Neuron (in vitro differentiated cells): ENCODE measurements around the gene KIZ.

Experiments used
- H2AFZ ChIP-seq: one replicate; pipeline ENCODE4 v1.6.1; 2013; ENCODE audit warnings: low read depth, mild to moderate bottlenecking, inconsistent platforms, low read length, moderate library complexity
- H3K27me3 ChIP-seq: one replicate; pipeline ENCODE4 v1.6.1; 2013; ENCODE audit warnings: low read length; ENCODE audit not compliant: insufficient read depth
- H3K36me3 ChIP-seq: one replicate; pipeline ENCODE4 v1.6.1; 2013; ENCODE audit warnings: low read length; ENCODE audit not compliant: insufficient read depth
- H3K4me1 ChIP-seq: one replicate; pipeline ENCODE4 v1.6.1; 2013; ENCODE audit warnings: low read length; ENCODE audit not compliant: insufficient read depth
- H3K4me3 ChIP-seq: 2 replicates; pipeline ENCODE4 v1.5.1; 2013; ENCODE audit warnings: mild to moderate bottlenecking, low read length, moderate library complexity
- H3K9me3 ChIP-seq: one replicate; pipeline ENCODE4 v1.6.1; 2013; ENCODE audit warnings: low read length

The KIZ gene, protein sequence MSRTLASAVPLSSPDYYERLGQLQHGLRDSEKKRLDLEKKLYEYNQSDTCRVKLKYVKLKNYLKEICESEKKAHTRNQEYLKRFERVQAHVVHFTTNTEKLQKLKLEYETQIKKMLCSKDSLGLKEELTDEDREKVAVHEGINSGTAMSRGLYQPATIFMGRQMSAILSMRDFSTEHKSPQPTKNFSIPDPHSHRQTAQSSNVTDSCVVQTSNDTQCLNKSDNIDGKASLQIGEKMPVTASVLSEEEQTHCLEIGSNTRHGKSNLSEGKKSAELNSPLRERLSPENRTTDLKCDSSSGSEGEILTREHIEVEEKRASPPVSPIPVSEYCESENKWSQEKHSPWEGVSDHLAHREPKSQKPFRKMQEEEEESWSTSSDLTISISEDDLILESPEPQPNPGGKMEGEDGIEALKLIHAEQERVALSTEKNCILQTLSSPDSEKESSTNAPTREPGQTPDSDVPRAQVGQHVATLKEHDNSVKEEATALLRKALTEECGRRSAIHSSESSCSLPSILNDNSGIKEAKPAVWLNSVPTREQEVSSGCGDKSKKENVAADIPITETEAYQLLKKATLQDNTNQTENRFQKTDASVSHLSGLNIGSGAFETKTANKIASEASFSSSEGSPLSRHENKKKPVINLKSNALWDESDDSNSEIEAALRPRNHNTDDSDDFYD

DNA sequence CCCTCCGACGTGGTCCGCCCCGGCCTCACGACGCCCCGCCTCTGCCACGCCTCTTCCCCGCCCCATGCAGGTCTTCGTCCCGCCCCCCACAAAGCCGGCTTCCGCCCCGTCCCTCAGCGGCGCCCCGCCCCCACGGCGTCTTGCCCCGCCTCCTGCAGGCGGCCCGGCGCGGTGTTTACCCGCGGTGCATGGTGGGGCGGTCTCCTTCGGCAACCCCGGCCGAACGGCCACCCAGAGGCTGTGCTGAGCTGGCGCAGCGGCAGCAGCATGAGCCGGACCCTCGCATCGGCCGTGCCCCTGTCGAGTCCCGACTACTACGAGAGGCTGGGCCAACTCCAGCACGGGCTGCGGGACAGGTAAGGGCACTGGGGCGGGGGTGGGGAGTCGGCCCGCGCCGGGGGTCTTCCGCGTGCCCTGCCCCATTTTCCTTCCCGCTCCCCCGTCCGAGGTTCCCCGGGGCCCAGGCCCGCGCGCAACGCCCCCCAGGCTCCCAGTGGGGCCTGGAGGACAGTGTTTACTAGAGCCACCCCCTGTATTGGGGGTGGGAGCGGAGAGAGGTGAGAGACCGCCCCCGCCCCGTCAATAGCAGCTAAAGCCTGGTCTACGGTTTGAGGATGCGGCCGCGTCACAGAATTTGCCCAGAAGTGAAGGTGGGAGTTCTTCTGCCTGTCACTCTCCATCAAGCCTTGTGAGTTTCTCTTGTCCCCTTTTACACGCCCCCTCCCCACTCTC, at the start of gene KIZ:
Gene KIZ, plus strand, starts transcription at position 234 of the 732 bp plus-strand sequence. Its CDS starts 34 bp downstream, at position 268.
- peaks cover 14% of the 10 kb centered on the region for H3K4me1 ChIP-seq
- H3K36me3 ChIP-seq = peaks cover 1% of the 10 kb centered on the region
- H2AFZ ChIP-seq = peak within 1 kb of the TSS; percentile 94
- peaks cover under 1% of the 10 kb centered on the region for H3K9me3 ChIP-seq
- peaks cover under 1% of the 10 kb centered on the region for H3K27me3 ChIP-seq
- peak within 1 kb of the TSS; percentile 76 for H3K4me3 ChIP-seq

DNA sequence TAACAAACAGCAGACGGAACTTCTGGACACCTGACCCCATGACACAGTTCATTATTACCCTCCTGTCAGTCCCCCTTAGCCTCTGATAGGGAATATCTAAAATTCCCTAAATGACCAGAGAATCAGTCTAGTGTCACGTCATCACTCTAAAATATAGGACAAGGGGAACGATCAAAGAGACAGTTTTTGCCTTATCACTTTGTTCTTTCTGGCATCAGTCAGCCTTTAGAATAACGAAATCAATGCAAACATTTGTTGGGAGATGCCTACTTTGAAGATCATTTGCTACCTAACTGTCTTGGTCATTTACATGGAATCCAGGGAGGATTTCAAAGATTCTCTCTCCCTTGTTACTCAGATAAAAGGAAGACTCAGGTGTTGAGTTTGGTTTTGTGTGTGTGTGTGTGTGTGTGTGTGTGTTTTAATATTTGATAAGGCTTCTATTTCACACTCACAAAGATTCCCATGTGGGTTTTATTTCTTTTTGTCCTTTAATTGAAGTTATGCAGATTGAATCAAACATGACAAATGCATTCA, 48.0 kb upstream of the KIZ start:
- Histone ChIP-seq H2AFZ (no peak overlapping the region), H3K9me3 (no peaks in the 10 kb centered on the region), H3K4me3 (no peak overlapping the region)

DNA sequence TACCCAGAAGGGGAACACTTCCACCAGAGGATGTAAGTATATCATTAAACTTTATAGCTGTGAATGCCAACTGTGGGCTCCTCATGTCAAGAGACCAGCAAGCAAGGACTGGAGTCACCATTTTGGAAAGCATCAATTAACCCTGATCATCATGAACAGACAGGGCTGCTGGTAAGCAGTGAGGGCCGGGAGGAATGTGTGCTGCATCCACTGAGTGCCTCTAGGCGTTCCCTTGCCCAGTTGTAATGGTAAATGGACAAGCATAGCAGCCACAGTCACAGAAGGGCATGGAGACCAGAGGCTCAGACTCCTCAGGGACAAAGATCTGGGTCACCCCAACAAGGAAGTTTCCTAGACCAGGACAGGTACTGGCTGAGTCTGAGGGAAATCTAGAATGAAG, 43.3 kb upstream of the KIZ start:
- Histone ChIP-seq H3K27me3 (peaks cover 13% of the 10 kb centered on the region), H3K36me3 (no peaks in the 10 kb centered on the region), H3K4me3 (no peak overlapping the region), H3K9me3 (no peaks in the 10 kb centered on the region), H3K4me1 (no peaks in the 10 kb centered on the region), H2AFZ (no peak overlapping the region)

More for the DNA sequence above, 48.0 kb upstream of the KIZ start:
- no peaks in the 10 kb centered on the region for H3K36me3 ChIP-seq
- H3K4me1 ChIP-seq = no peaks in the 10 kb centered on the region
- H3K27me3 ChIP-seq = peaks cover 17% of the 10 kb centered on the region

DNA sequence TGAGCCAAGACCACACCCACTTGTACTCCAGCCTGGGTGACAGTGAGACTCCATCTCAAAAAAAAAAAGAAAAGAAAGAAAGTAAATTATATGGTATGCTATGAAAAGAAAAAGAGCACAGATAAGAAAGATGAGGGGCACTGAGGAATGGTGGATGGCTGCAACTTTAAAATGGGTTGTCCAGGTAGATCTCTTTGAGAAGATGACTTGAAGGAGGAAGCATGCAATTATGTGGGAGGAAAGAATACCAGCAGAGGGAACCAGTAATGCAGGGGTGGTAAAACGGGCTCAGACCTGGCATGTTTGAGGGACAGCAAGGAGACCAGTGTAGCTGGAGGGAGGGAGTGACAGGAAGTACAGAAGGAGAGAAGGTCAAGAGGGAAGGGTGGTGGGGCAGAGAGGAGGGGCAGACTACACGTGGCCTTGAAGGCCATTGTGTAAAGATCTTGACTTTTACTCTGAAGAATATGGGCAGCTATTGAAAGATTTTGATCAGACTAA, 42.0 kb upstream of the KIZ start:
- no peak overlapping the region for H2AFZ ChIP-seq
- peaks cover 16% of the 10 kb centered on the region for H3K27me3 ChIP-seq
- H3K9me3 ChIP-seq = no peaks in the 10 kb centered on the region
- H3K36me3 ChIP-seq = no peaks in the 10 kb centered on the region
- no peaks in the 10 kb centered on the region for H3K4me1 ChIP-seq
- H3K4me3 ChIP-seq = no peak overlapping the region

DNA sequence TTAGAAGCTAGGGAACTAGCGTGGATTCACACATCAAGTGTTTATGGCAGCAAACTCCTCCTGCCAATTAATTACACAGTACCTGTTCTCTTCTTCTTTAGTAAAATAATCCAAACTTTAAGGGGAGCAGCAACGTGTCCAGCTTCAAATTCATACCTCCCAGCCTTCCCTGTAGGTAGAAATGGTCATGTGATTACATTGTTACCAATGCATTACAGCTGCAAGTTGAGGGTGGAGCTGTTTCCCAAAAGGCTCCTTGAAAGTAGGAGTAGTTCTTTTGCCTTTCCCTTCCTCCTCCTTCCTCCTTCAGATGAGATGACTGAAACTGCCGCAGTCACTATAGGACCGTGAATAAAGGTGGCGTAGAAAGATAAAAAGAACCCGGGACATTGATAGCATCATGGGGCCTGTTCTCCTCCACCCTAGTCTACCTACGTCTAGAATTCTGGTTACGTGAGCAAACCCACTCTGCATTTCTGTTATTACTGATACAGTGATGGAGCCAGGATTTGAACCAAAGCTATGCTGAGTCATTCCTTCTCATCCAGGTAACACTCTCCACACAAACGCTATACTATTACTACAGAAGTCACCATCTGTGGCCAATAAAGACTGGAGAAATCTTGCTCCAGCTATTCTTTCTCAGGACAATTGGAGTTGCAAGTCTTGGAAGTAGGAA, 37.9 kb upstream of the KIZ start:
- H3K4me1 ChIP-seq = peaks cover 12% of the 10 kb centered on the region
- H2AFZ ChIP-seq = no peak overlapping the region
- H3K9me3 ChIP-seq = no peaks in the 10 kb centered on the region
- H3K4me3 ChIP-seq = no peak overlapping the region
- peaks cover 47% of the 10 kb centered on the region for H3K27me3 ChIP-seq
- no peaks in the 10 kb centered on the region for H3K36me3 ChIP-seq

DNA sequence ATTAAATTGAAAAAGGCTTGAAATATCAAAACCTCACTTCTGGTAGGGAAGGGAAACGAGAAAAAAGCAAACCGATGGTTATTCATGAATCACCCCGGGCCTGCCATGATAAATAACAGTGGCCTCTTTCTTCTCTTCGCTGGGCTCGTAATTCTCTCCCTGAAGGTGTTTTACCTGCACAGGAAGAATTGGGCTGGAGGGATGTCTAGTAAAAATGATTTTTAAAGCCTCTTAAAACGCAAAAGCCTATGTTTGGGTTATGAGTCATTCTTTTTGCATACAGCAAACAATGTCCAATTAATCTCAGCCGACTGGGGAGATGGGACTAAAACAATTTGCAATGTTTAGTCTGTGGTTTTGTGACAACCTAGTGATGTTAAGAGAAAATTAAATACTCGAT, 36.5 kb upstream of the KIZ start:
- Histone ChIP-seq H2AFZ (no peak overlapping the region), H3K9me3 (no peaks in the 10 kb centered on the region), H3K27me3 (peaks cover 58% of the 10 kb centered on the region), H3K4me3 (no peak overlapping the region), H3K4me1 (peaks cover 12% of the 10 kb centered on the region), H3K36me3 (no peaks in the 10 kb centered on the region)

DNA sequence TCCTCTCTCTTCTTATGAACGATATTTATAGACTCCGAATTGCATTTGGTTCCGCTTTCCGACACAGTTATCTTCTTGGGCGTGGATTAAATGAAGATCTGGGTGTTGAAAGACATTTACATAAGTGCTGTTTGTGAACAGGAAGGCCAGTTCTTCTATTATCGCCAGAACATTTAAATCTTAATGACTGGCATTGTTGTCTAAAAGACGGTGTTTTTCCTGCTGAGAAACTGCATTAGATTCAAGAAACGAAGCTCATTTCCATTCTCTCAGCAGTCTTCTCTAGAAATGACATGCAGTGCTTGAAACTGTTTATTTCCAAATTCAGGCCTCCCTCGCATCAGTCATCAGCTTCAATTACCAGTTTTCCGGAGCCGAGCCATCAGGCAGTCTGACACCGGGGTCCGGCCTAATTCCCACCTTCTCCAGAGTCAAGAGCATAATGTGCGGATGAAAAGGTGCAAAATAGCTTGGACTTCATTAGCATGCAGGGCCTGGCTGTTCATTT, 35.7 kb upstream of the KIZ start:
- Histone ChIP-seq H3K36me3 (no peaks in the 10 kb centered on the region), H2AFZ (no peak overlapping the region), H3K9me3 (no peaks in the 10 kb centered on the region), H3K4me3 (no peak overlapping the region), H3K4me1 (peaks cover 12% of the 10 kb centered on the region), H3K27me3 (peaks cover 62% of the 10 kb centered on the region)

DNA sequence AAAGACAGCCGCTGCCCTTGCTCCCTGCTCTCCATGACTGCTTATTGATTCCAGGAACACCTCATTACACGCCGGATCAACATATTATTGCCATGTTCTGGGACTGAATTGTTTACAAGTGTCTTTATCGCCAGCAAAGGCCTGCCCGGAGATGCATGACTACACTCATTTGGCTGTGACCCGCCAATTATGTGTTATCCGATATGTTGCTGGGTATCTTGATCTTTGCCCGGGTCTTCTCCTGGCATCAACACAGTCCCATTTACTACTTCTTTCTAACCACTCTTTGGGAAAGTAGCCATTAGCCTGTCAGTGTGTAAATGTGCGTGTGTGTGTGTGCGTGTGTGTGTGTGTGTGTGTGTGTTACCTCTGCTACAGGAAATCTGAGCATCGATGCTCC, 35.2 kb upstream of the KIZ start:
- H3K4me1 ChIP-seq = peaks cover 12% of the 10 kb centered on the region
- H3K36me3 ChIP-seq = no peaks in the 10 kb centered on the region
- no peaks in the 10 kb centered on the region for H3K9me3 ChIP-seq
- H3K27me3 ChIP-seq = peaks cover 68% of the 10 kb centered on the region
- H2AFZ ChIP-seq = no peak overlapping the region
- no peak overlapping the region for H3K4me3 ChIP-seq

DNA sequence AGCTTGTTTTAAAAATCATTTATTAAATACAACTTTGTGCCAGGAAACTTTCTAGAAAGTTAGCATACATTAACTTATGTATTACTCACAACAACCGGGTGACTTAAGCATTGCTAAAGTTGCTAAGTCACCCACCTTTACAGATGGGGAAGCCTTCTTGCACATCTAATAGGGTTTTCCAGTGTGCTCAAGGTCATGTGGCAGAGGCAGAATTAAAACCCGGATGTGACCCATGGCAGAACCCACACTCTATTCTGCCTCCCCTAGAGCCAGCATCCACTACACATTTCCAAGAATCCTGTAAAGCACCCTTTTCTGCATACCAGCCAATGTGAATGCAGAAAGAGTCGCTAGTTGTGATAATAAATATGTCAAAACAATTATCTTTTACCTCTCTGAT, 33.1 kb upstream of the KIZ start:
- Histone ChIP-seq H3K4me1 (peaks cover 12% of the 10 kb centered on the region), H3K9me3 (no peaks in the 10 kb centered on the region), H3K27me3 (peaks cover 86% of the 10 kb centered on the region), H3K4me3 (no peak overlapping the region), H3K36me3 (no peaks in the 10 kb centered on the region), H2AFZ (no peak overlapping the region)

DNA sequence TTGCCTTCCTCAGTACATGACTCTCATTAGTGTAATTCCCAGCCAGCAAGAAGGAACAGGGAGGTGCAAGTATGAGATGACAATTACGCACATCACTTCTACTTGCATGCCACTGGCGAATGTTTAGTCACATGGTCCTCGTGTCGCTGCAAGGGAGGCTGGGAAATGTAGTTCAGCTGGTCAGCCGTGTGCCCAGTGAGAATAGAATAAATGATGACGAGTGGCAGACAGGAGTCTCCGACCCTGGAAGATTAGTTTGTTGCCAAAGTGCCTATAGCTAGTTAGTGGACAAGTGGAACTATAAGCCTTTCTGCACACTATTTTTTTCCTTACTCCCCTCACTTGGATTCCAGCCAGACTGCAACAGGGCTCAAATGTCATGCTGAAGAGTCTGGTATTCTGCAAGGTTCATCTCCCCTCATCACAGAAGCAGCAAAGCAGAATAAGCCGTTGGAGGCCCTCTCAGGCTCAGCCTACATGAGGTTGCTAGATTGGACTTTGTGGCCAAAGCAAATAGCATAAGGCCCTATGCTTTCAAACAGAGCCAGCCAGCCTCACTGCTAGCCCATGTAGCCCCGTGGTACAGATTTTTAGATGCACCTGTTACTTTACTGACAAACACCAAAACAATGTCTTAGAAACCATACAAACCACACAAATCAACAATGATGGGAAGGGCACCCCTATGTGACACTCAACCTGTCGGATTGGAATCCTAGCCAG, 29.4 kb upstream of the KIZ start:
- Histone ChIP-seq H3K4me1 (peaks cover 14% of the 10 kb centered on the region), H3K36me3 (no peaks in the 10 kb centered on the region), H3K4me3 (no peak overlapping the region), H3K9me3 (no peaks in the 10 kb centered on the region), H3K27me3 (peaks cover 87% of the 10 kb centered on the region), H2AFZ (no peak overlapping the region)

DNA sequence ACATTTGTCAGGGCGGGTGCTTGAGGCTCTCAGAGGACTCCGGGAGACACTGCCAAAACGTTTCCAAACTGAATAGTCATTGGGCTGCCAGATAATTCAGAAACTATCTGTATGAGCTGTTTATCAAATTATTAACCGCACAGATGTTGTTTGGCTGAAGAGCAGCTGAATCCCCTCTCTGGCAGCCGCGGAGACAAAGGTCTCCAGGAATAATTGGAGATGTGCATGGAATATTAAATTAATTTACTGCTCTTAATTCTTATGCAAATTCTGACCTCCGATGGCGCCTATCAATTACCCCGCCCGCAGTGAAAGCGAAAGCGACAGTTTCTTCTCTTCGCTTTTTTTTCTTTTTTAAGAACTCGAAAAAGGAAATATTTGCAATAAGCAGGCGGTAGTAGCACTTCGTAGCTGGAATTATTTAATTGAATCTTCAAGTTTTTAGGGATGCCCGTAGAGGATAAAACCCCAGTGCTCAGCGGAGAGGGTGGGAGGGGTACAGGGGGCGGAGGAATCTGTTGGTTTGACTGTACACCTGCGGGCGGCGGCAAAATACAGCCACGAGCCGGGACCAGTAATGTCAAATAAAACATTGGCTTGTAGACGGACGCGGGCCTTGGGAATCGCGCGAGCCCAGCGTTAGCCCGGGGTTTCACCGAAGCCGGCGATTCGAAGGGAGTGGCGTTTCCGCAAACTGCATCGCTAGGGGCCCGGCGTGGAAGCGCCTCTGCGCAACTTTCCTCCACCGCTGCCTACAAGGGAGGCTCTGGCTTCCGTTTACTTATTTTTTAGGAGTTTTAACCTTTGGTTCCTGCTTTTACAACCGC, 25.9 kb upstream of the KIZ start:
- H2AFZ ChIP-seq = peak overlapping the region; percentile 64
- H3K36me3 ChIP-seq = no peaks in the 10 kb centered on the region
- no peaks in the 10 kb centered on the region for H3K9me3 ChIP-seq
- peaks cover 92% of the 10 kb centered on the region for H3K27me3 ChIP-seq
- H3K4me3 ChIP-seq = peak overlapping the region; percentile 50
- H3K4me1 ChIP-seq = peaks cover 28% of the 10 kb centered on the region
